GM19240 (cell line): Measurements from ENCODE around the gene TRMT44.

Experiments
- DNase-seq: peaks from one replicate; pipeline ENCODE4 v3.0.0; 2011; ENCODE audit warnings: low spot score; ENCODE audit not compliant: insufficient read length

The TRMT44 gene

GRCh38 chr4:8492174-8492573, 51.6 kb downstream of the TRMT44 start:
- DNase-seq = no peak

GRCh38 chr4:8493484-8493883, 52.9 kb downstream of the TRMT44 start:
- DNase-seq = no peak

GRCh38 chr4:8494218-8494617, 53.6 kb downstream of the TRMT44 start:
- DNase-seq = no peak

GRCh38 chr4:8494983-8495548, 54.5 kb downstream of the TRMT44 start:
- no peak for DNase-seq

- no peak for DNase-seq
Measured at GRCh38 chr4:8495803-8496202, 55.2 kb downstream of the TRMT44 start.

GRCh38 chr4:8497762-8498161, 57.2 kb downstream of the TRMT44 start:
- DNase-seq = no peak

- no peak for DNase-seq
Measured at GRCh38 chr4:8500966-8501365, 60.4 kb downstream of the TRMT44 start.

- DNase-seq = no peak
Measured at GRCh38 chr4:8501781-8502180, 61.2 kb downstream of the TRMT44 start.

GRCh38 chr4:8502371-8502770, 61.8 kb downstream of the TRMT44 start:
- DNase-seq = no peak

- DNase-seq = no peak
Measured at GRCh38 chr4:8502836-8503585, 62.4 kb downstream of the TRMT44 start.

GRCh38 chr4:8503801-8504200, 63.2 kb downstream of the TRMT44 start:
- no peak for DNase-seq

- no peak for DNase-seq
Measured at GRCh38 chr4:8504279-8505007, 63.9 kb downstream of the TRMT44 start.

- DNase-seq = no peak
Measured at GRCh38 chr4:8505229-8505628, 64.7 kb downstream of the TRMT44 start.

- DNase-seq = no peak
Measured at GRCh38 chr4:8506006-8506372, 65.4 kb downstream of the TRMT44 start.

- no peak for DNase-seq
Measured at GRCh38 chr4:8506373-8507195, 66.0 kb downstream of the TRMT44 start.

- no peak for DNase-seq
Measured at GRCh38 chr4:8507196-8507570, 66.6 kb downstream of the TRMT44 start.

- DNase-seq = no peak
Measured at GRCh38 chr4:8507624-8508023, 67.0 kb downstream of the TRMT44 start.

- DNase-seq = no peak
Measured at GRCh38 chr4:8508266-8508665, 67.7 kb downstream of the TRMT44 start.

- DNase-seq = no peak
Measured at GRCh38 chr4:8508740-8509139, 68.2 kb downstream of the TRMT44 start.

- no peak for DNase-seq
Measured at GRCh38 chr4:8509311-8509950, 68.9 kb downstream of the TRMT44 start.

GRCh38 chr4:8510191-8510590, 69.6 kb downstream of the TRMT44 start:
- DNase-seq = no peak
